GM10266 (cell line): ENCODE results near the gene CYP27B1.

ENCODE experiments used
- DNase-seq: peaks from one replicate; pipeline ENCODE4 v3.0.0; 2012; ENCODE audit errors: extremely low spot score
- CTCF ChIP-seq: IDR thresholded peaks from 2 replicates; pipeline ENCODE4 v1.5.1; 2012; ENCODE audit warnings: mild to moderate bottlenecking, low read depth; ENCODE audit not compliant: control insufficient read depth, insufficient read depth; ENCODE audit errors: missing control alignments

Gene CYP27B1, protein sequence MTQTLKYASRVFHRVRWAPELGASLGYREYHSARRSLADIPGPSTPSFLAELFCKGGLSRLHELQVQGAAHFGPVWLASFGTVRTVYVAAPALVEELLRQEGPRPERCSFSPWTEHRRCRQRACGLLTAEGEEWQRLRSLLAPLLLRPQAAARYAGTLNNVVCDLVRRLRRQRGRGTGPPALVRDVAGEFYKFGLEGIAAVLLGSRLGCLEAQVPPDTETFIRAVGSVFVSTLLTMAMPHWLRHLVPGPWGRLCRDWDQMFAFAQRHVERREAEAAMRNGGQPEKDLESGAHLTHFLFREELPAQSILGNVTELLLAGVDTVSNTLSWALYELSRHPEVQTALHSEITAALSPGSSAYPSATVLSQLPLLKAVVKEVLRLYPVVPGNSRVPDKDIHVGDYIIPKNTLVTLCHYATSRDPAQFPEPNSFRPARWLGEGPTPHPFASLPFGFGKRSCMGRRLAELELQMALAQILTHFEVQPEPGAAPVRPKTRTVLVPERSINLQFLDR

DNA sequence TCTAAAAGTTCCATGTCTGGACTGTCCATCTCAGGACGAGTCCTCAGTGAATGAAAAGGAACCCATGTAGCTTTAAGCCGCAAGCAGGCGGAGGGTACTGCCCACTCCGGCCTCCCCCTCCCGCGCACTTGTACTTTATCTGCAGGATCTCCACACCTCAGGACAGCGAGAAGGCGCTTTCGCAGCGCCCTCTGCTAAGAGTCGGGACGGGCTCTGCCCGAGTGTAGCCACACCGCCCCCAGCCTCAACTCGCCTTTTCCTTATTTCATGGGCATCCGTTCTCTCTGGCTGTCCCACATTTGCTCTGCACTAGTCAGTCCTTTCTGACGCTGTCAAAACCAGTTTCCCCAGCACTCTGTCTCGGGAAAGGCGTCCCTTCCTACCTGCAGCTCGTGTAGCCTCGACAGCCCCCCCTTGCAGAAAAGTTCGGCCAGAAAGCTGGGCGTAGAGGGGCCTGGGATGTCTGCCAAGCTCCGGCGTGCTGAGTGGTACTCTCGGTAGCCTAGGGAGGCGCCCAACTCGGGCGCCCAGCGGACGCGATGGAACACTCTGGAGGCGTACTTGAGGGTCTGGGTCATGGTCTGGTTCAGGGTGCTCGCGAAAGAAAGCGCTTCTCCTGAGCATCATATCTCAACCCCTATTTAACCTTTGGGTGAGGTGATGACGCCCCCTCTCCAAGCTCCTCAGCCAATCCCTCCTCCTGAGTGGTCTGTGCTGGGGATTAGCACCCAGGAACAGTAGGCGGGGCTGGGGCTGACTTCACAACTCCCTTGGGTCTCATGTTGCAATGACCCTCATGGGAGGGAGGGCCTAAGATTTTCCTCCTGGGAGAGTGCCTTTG is at the start of gene CYP27B1:
Gene CYP27B1 (minus strand): TSS at position 615 of the 841 bp plus-strand sequence. CDS start 37 bp downstream, at position 578.
- no peak for TF ChIP-seq CTCF
- DNase-seq: no peak

DNA sequence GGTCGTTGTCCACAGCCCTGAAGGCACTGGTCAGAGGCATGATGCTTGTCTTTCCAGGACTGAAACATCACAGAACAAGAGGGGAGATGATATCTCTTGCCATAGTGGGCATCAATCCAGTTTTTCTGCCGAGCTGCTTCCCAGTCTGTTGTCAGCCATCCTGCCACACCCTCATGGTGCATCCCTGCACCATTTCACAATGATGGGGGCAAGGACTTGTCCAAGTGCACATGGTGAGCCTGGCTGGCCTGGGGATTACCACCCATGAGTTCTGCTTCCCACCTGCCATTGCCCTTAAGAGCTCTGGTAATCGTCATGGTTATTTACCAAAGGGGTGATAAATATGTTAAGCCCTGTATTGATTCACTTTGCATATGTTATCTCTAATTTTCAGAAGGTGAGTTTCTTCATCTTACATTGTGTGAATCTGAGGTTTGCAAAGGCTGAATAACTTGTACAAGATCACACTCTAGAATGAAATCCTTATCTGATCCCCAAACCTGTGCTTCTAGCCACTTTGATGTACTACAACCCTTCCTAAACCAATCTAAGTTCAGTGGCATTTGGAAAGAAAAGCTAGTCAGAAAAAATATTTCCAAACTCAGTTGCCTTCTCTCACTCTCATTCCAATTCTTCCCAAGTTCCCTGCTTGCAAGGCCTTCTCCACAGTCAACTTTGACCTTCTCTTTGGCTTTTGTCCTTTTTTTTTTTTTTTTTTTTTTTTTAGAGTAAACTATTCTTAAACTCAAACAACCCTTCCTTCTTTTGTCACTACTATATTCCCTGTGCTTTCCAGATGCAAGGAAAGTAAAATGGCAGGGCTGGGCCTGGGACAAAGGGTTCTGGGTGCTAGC is 49.4 kb upstream of the CYP27B1 start:
- no peak for TF ChIP-seq CTCF
- DNase-seq: no peak

- DNase-seq: no peak
- no peak for TF ChIP-seq CTCF
Observed at GRCh38 chr12:57815177-57816000, 48.5 kb upstream of the CYP27B1 start.

DNA sequence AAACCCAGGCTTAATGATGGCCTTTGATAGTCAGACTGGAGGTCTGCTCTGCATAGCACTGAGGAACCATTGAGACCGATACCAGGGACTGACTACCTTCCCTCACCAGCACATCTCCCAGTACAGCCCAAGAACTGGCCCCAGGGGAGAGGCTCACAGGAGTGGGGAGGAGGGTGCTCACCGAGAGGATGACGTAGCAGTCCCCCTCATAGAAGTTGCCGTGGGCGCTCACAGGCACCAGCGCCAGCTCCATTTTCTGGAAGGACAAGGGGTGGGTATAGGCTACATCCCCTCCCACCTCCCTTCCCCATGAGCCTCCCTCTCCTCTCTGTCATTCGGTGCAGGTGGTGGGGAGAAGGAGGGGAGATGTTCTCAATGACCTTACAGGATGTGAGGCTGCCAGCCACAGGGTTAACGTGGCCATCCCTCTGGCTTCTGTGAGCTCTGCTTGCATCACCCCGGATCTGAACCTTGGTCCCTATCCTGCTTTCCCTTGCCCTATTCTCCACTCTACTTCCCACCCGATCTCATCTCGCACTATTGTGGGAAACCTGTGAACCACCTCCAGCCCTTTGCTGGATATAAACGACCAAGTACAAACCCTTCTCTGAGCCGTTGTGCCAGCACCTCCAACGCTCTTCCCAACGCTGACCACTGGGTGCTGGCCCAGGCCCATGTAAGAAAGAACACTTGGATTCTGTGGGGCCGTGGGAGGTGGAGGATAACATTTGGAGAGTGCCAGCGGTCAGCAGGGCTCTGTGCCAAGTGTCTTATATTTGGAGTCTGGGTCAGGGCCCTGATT is 47.3 kb upstream of the CYP27B1 start:
- DNase-seq: no peak
- no peak for TF ChIP-seq CTCF

DNA sequence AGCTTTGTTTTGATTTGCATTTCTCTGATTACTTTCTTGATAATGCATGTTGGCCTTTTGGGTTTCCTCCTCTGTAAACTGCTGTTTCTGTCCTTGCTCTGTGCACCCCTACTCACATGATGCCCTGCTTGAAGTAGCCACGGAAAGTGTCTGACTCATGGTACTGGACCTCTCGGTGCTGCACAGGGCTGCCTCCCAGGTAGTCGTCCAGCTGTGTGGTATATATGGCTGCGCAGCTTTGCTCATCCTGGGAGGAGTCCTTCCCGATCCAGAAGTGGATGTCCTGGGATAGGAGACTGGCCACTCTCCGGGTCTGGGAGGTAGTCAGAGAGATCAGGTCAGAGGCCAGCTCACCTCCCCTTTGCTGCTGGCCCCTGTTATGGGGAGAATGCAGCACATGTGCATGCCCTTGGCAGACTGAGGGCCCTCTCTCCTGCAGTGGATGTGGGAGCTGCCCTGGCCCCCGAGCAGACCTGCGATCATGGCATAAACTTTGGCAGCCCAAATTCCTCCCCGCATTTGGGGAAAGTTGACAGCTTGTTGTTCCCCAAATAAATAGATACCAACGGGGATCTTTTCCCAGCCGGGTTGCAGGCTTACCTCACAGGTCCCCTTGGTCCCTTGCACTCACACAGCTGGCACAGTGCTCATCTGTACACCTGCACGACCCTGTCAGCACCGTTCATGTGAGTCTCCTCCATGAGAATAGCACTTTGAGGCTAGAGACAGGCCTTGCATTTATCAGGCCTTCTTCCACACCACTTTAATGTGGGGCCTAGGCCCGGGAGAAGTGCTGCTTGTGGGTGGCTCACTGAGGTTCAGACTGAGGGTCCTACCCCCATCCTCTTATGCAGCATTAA is 46.5 kb upstream of the CYP27B1 start:
- no peak for TF ChIP-seq CTCF

More for the DNA sequence above, 46.5 kb upstream of the CYP27B1 start:
- DNase-seq: no peak
